Spleen (tissue), 7 donors: ENCODE results near the gene PEAK3.

ENCODE experiments used
- CTCF ChIP-seq, 11 experiments: fragments of 200-600 bp in 7 of 11; fragments of 450-650 bp in 4 of 11; sonication (generic) in 4 of 11; IDR thresholded peaks in 8 of 11; conservative IDR thresholded peaks in 3 of 11; 1 replicate in 7 of 11; 2 replicates in 4 of 11; pipeline versions ENCODE4 v1.4.0 to v1.8.0; 2016 to 2021; ENCODE audit warnings: antibody characterized with exemption in 11 of 11, inconsistent platforms in 4 of 11, mild to moderate bottlenecking in 1 of 11
- POLR2A ChIP-seq, 3 donors: fragments of 450-650 bp; IDR thresholded peaks; one replicate each; pipeline ENCODE4 v1.5.1; 2017; ENCODE audit warnings: antibody characterized with exemption in 3 of 3, mild to moderate bottlenecking in 1 of 3
- POLR2AphosphoS5 ChIP-seq, 3 donors: sonication (generic); formaldehyde crosslinking; IDR thresholded peaks; one replicate each; pipeline ENCODE4 v1.5.1; 2017; ENCODE audit warnings: antibody characterized with exemption in 3 of 3
- donor health status: DM: no; HTN: no; CAD: no; lungs with moderate emphysema.
- donor health status: DM: no; HTN: no; CAD: no.
- donor health status: DM: no; HTN: no; CAD: no.

DNA sequence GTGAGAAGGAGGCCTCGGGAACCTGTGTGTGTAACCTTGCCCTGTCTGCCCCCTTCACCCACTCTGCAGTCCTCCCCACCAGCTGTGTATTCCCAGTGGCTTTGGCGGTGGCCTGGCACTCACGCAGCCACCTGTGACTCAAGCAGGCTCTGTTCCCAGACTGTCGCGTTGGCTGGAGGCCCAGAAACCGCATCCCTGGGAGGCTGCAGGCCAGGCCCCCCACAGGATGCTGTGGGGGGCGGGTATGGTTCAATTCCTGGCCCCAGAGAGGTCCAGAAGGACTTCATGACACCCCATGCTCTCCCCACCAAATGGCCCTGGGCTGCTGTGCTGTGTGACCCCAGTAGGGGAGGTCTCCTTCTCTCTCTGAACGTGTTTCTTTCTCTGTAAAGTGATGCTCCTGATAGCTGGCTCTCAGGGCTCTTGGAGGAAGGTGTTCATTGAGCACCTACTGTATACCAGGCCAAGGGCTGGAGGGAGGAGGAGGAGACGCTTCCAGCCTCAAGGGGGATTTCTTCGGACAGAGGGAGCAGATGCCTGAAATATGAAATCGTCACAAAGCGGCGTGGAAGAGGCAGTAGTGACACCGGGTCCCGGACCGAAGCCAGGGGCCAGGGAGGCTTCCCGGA, 27.9 kb upstream of the PEAK3 start:
- TF ChIP-seq POLR2A (IDR thresholded peaks at IDR 0.05), result no peak
- TF ChIP-seq CTCF (IDR thresholded peaks at IDR 0.05 in 8 of 11, conservative IDR thresholded peaks at IDR 0.05 in 3 of 11), result no peak
- TF ChIP-seq POLR2AphosphoS5 (IDR thresholded peaks at IDR 0.05), result no peak
